Neuronal stem cell (in vitro differentiated cells): ENCODE measurements around the gene CLUH.
"Not testable (repeated sequence)": the region's sequence is repeated elsewhere in the genome, so short reads cannot be mapped to it uniquely, and the experiment has no call there.

Experiments used
- DNase-seq: peaks from one replicate; pipeline ENCODE4 v3.0.0-alpha.2; 2013; ENCODE audit warnings: low spot score
- H2AFZ ChIP-seq: one replicate; pipeline ENCODE4 v1.6.1; 2013; ENCODE audit warnings: mild to moderate bottlenecking, low read length, inconsistent platforms
- H2AK5ac ChIP-seq: 2 replicates; pipeline ENCODE4 v1.6.1; 2013; ENCODE audit warnings: low read depth, mild to moderate bottlenecking, inconsistent platforms, low read length, moderate library complexity, mixed read lengths
- H2BK120ac ChIP-seq: 2 replicates; pipeline ENCODE4 v1.6.1; 2013; ENCODE audit warnings: low read depth, mild to moderate bottlenecking, inconsistent platforms, low read length, moderate library complexity, mixed read lengths
- H2BK12ac ChIP-seq: one replicate; pipeline ENCODE4 v1.6.1; 2013; ENCODE audit warnings: low read length, inconsistent platforms
- H2BK15ac ChIP-seq: 2 replicates; pipeline ENCODE4 v1.6.1; 2013; ENCODE audit warnings: mild to moderate bottlenecking, low read length, inconsistent platforms, mixed read lengths
- H2BK5ac ChIP-seq: one replicate; pipeline ENCODE4 v1.6.1; 2013; ENCODE audit warnings: inconsistent platforms, mild to moderate bottlenecking, low read length, moderate library complexity
- H3K14ac ChIP-seq: one replicate; pipeline ENCODE4 v1.6.1; 2013; ENCODE audit warnings: low read length, inconsistent platforms
- H3K18ac ChIP-seq: 2 replicates; pipeline ENCODE4 v1.6.1; 2013; ENCODE audit warnings: low read length, inconsistent platforms
- H3K23ac ChIP-seq: 2 replicates; pipeline ENCODE4 v1.6.1; 2013; ENCODE audit warnings: low read depth, mild to moderate bottlenecking, mixed read lengths, low read length, inconsistent platforms; ENCODE audit not compliant: poor library complexity
- H3K27ac ChIP-seq: replicated peaks from 3 replicates; pipeline ENCODE4 v1.5.1; 2013; ENCODE audit warnings: low read length, inconsistent platforms
- H3K27me3 ChIP-seq, 3 experiments: 2 replicates each; pipeline ENCODE4 v1.6.1; 2013; ENCODE audit warnings: low read length in 3 of 3, mild to moderate bottlenecking in 2 of 3, inconsistent platforms in 1 of 3, low read depth in 1 of 3, mixed read lengths in 1 of 3, moderate library complexity in 1 of 3; ENCODE audit not compliant: control insufficient read depth in 3 of 3, insufficient read depth in 3 of 3
- H3K36me3 ChIP-seq, 2 donors: replicated peaks in 1 of 2; 2 replicates each; pipeline ENCODE4 v1.6.1; 2013; ENCODE audit warnings: low read length in 2 of 2; ENCODE audit not compliant: control insufficient read depth in 2 of 2, insufficient read depth in 2 of 2
- H3K4ac ChIP-seq: 2 replicates; pipeline ENCODE4 v1.6.1; 2013; ENCODE audit warnings: inconsistent platforms, mild to moderate bottlenecking, low read length, moderate library complexity
- H3K4me1 ChIP-seq, 2 donors: 1 replicate in 1 of 2; 2 replicates in 1 of 2; pipeline ENCODE4 v1.6.1; 2013; ENCODE audit warnings: low read length in 2 of 2, low read depth in 1 of 2; ENCODE audit not compliant: control insufficient read depth in 2 of 2, insufficient read depth in 1 of 2
- H3K4me2 ChIP-seq: one replicate; pipeline ENCODE4 v1.6.1; 2013; ENCODE audit warnings: mild to moderate bottlenecking, low read length, inconsistent platforms; ENCODE audit not compliant: insufficient read depth, poor library complexity, severe bottlenecking
- H3K4me3 ChIP-seq, 2 donors: 2 replicates each; pipeline ENCODE4 v1.5.1; 2013; ENCODE audit warnings: low read length in 2 of 2, mild to moderate bottlenecking in 2 of 2, inconsistent platforms in 1 of 2, moderate library complexity in 1 of 2
- H3K79me1 ChIP-seq: one replicate; pipeline ENCODE4 v1.6.1; 2013; ENCODE audit warnings: low read depth, mild to moderate bottlenecking, inconsistent platforms, low read length, moderate library complexity
- H3K9ac ChIP-seq: one replicate; pipeline ENCODE4 v1.6.1; 2013; ENCODE audit warnings: mild to moderate bottlenecking, low read depth, low read length, inconsistent platforms; ENCODE audit not compliant: poor library complexity
- H3K9me3 ChIP-seq, 2 donors: replicated peaks in 1 of 2; 2 replicates each; pipeline versions ENCODE3 to v1.6.1; 2013; ENCODE audit warnings: low read length in 2 of 2, mild to moderate bottlenecking in 2 of 2, inconsistent platforms in 1 of 2, low read depth in 1 of 2, mixed read lengths in 1 of 2, moderate library complexity in 1 of 2; ENCODE audit not compliant: control insufficient read depth in 2 of 2, insufficient read depth in 1 of 2
- H4K8ac ChIP-seq: one replicate; pipeline ENCODE4 v1.6.1; 2013; ENCODE audit warnings: low read depth, mild to moderate bottlenecking, inconsistent platforms, low read length, moderate library complexity
- H4K91ac ChIP-seq: one replicate; pipeline ENCODE4 v1.6.1; 2013; ENCODE audit warnings: low read length, low read depth, mild to moderate bottlenecking, inconsistent platforms; ENCODE audit not compliant: poor library complexity
- whole genome bisulfite sequencing, 2 donors: extraction: QIAGEN DNeasy Blood & Tissue Kit; methylation state at CpG; one replicate each; pipeline ENCODE4 v1.1.7; 2013; ENCODE audit warnings: missing lambda C conversion rate in 2 of 2, mixed read lengths in 1 of 2; ENCODE audit not compliant: insufficient read length in 2 of 2, insufficient replicate concordance in 1 of 2; ENCODE audit errors: extremely low coverage in 2 of 2; 5-methylcytosine and 5-hydroxymethylcytosine counted together

The CLUH gene

GRCh38 chr17:2701161-2701995 lies 10.2 kb downstream of the CLUH start:
- Histone ChIP-seq H3K23ac (no peak overlapping the region), H2BK12ac (no peak overlapping the region), H3K27me3 (no peaks in the 10 kb centered on the region), H3K9me3 (peaks cover 0 to 3% of the 10 kb centered on the region in 2 donors), H4K91ac (no peak overlapping the region), H2BK120ac (no peak overlapping the region), H4K8ac (peak overlapping the region; percentile 17), H3K4ac (no peak overlapping the region), H3K79me1 (peaks cover 11% of the 10 kb centered on the region), H2AK5ac (no peak overlapping the region), H3K9ac (no peak overlapping the region), H3K27ac (no peak overlapping the region), H2BK15ac (no peak overlapping the region), H3K4me2 (no peak overlapping the region), H3K4me1 (peaks cover 0 to 13% of the 10 kb centered on the region in 2 donors), H2BK5ac (peak overlapping the region; percentile 39), H3K18ac (no peak overlapping the region), H2AFZ (no peak overlapping the region), H3K4me3 (no peak overlapping the region), H3K14ac (no peak overlapping the region), H3K36me3 (peaks cover 20 to 68% of the 10 kb centered on the region in 2 donors)
- DNase-seq, result no peak
- WGBS, 2 donors, result no CpG with 5 or more reads among the region's 41 CpGs

DNA sequence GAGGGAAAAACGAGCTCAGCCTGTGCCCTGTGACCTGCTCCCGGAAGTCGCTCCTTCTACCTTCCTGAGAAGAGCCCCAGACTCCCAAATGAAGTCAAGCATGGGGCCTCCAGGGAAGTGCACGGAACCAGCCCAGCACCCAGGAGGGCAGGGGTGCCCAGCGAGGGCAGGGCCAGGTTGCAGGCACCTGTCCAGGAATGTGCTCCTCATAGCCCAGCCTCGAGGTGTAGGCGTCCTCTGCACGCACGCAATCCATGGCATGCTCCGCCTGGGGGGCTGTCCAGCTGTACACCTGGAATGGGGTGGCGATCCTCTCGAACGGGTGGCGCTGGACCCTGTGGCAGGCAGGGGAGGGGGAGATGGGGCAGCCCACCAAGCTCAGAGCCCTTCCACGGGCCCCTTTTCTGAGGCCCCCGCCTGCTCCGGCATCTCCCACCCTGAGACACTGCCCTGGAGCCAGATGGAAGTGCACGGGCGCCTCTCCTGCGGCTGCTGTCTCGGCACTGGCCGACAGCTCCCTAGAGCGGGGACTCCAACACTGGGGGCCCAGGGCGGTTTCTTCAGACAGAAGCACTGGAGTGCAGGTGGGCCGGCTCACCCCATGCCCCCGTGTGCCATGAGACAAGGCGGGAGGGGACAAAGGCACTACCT lies 10.9 kb downstream of the CLUH start:
- Histone ChIP-seq H3K18ac (no peak overlapping the region), H4K8ac (no peak overlapping the region), H3K4me2 (no peak overlapping the region), H3K9me3 (peaks cover 0 to 3% of the 10 kb centered on the region in 2 donors), H2BK15ac (no peak overlapping the region), H3K27me3 (no peaks in the 10 kb centered on the region), H2BK12ac (no peak overlapping the region), H2AK5ac (no peak overlapping the region), H2BK5ac (peak overlapping the region; percentile 39), H3K9ac (no peak overlapping the region), H3K4me3 (no peak overlapping the region), H4K91ac (no peak overlapping the region), H3K36me3 (peaks cover 22 to 74% of the 10 kb centered on the region in 2 donors), H3K4ac (no peak overlapping the region), H3K4me1 (peaks cover 0 to 11% of the 10 kb centered on the region in 2 donors), H3K23ac (peak overlapping the region; percentile 55), H2AFZ (no peak overlapping the region), H2BK120ac (no peak overlapping the region), H3K79me1 (peaks cover 9% of the 10 kb centered on the region), H3K14ac (no peak overlapping the region), H3K27ac (no peak overlapping the region)
- no CpG with 5 or more reads among the region's 27 CpGs for WGBS, 2 donors
- DNase-seq, result no peak

DNA sequence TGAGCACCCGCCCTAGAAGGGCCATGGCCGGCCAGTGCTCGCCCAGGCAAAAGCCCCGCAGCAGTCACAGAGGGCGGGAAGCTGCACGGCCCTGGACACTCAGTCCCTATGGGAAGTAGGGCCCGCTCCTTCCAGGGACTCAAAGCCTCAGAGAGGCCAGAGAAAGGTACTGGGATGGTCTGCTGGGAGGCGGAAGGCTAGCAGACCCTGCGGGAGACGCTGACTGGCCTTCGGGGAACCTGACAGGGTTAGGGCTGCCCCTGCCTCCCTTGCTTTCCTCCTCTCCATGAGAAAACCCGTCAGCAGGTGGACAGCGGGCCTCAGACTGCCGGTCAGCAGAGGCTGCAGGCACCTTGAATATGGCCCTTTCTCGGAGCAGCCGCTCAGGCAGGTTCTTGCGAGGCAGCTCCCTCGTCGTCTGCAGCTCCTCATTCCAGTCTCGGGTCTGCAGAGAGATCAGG lies 11.5 kb downstream of the CLUH start:
- Histone ChIP-seq H3K27me3 (no peaks in the 10 kb centered on the region), H2AFZ (no peak overlapping the region), H3K36me3 (peaks cover 22 to 78% of the 10 kb centered on the region in 2 donors), H3K4ac (no peak overlapping the region), H2AK5ac (no peak overlapping the region), H3K4me2 (no peak overlapping the region), H2BK15ac (no peak overlapping the region), H3K79me1 (peaks cover 11% of the 10 kb centered on the region), H3K9me3 (peaks cover 0 to 3% of the 10 kb centered on the region in 2 donors), H3K9ac (no peak overlapping the region), H2BK12ac (no peak overlapping the region), H3K4me3 (no peak overlapping the region), H3K23ac (no peak overlapping the region), H3K4me1 (peaks cover 0 to 5% of the 10 kb centered on the region in 2 donors), H3K18ac (no peak overlapping the region), H3K14ac (no peak overlapping the region), H3K27ac (no peak overlapping the region), H2BK5ac (no peak overlapping the region), H4K8ac (no peak overlapping the region), H2BK120ac (no peak overlapping the region), H4K91ac (no peak overlapping the region)
- no CpG with 5 or more reads among the region's 20 CpGs for WGBS, 2 donors
- DNase-seq, result no peak

GRCh38 chr17:2699216-2699805 lies 12.3 kb downstream of the CLUH start:
- H3K14ac ChIP-seq, H3K27ac ChIP-seq, H2BK5ac ChIP-seq, H2BK12ac ChIP-seq, H2AK5ac ChIP-seq, DNase-seq, H3K9ac ChIP-seq, H3K4me1 ChIP-seq, H2BK120ac ChIP-seq, H3K4me3 ChIP-seq, H3K4me2 ChIP-seq, H2BK15ac ChIP-seq, H2AFZ ChIP-seq, H3K23ac ChIP-seq, H3K79me1 ChIP-seq, H3K18ac ChIP-seq, H4K8ac ChIP-seq, H3K4ac ChIP-seq, H3K9me3 ChIP-seq, H4K91ac ChIP-seq, H3K27me3 ChIP-seq: not testable (repeated sequence)
- peaks cover 22 to 79% of the 10 kb centered on the region in 2 donors for H3K36me3 ChIP-seq
- WGBS, 2 donors, result no CpG with 5 or more reads among the region's 18 CpGs
